Liver (tissue), 9 donors: ENCODE results near the gene SCYL3. TPM values are rescaled to one million over a fixed set of nuclear protein-coding genes. Genes with fewer than 3 reads are reported as not detected.

Experiments used
- DNase-seq: peaks from one replicate; pipeline ENCODE4 v3.0.0-alpha.2; 2017; ENCODE audit warnings: low spot score
- H3K27ac ChIP-seq, 2 donors: one replicate each; pipeline ENCODE4 v1.7.0; 2013; ENCODE audit warnings: inconsistent platforms in 2 of 2, low read length in 2 of 2, control low read depth in 1 of 2, low read depth in 1 of 2, mild to moderate bottlenecking in 1 of 2
- H3K27me3 ChIP-seq, 4 donors: one replicate each; pipeline versions ENCODE4 v1.6.1 to v1.7.0; 2013; ENCODE audit warnings: low read length in 3 of 4, inconsistent platforms in 1 of 4, mild to moderate bottlenecking in 1 of 4, moderate library complexity in 1 of 4; ENCODE audit not compliant: control insufficient read depth in 4 of 4, insufficient read depth in 4 of 4
- H3K36me3 ChIP-seq, 4 donors: one replicate each; pipeline versions ENCODE4 v1.6.1 to v1.7.0; 2013; ENCODE audit warnings: low read length in 3 of 4, mild to moderate bottlenecking in 3 of 4, low read depth in 1 of 4, moderate library complexity in 1 of 4; ENCODE audit not compliant: control insufficient read depth in 4 of 4, insufficient read depth in 3 of 4
- H3K4me1 ChIP-seq, 4 donors: one replicate each; pipeline versions ENCODE4 v1.6.1 to v1.7.0; 2013; ENCODE audit warnings: low read length in 3 of 4, mild to moderate bottlenecking in 3 of 4, moderate library complexity in 1 of 4; ENCODE audit not compliant: control insufficient read depth in 4 of 4, insufficient read depth in 4 of 4
- H3K4me3 ChIP-seq, 3 donors: one replicate each; pipeline versions ENCODE4 v1.6.1 to v1.7.0; 2013; ENCODE audit warnings: low read length in 3 of 3, control low read depth in 1 of 3, low read depth in 1 of 3, mild to moderate bottlenecking in 1 of 3
- H3K9ac ChIP-seq, 2 donors: one replicate each; pipeline ENCODE4 v1.7.0; 2013; ENCODE audit warnings: low read length in 2 of 2, mild to moderate bottlenecking in 2 of 2, moderate library complexity in 2 of 2, control low read depth in 1 of 2, low read depth in 1 of 2
- H3K9me3 ChIP-seq, 4 donors: one replicate each; pipeline versions ENCODE4 v1.6.1 to v1.7.0; 2013; ENCODE audit warnings: low read length in 3 of 4; ENCODE audit not compliant: control insufficient read depth in 4 of 4
- ATF3 ChIP-seq: IDR thresholded peaks from 2 replicates; pipeline ENCODE4 v1.6.1; 2016; ENCODE audit warnings: antibody characterized with exemption
- EGR1 ChIP-seq, 2 donors: IDR thresholded peaks; 2 replicates each; pipeline ENCODE4 v1.6.1; 2016 to 2018; ENCODE audit warnings: antibody characterized with exemption in 2 of 2, low read depth in 2 of 2
- FOXA1 ChIP-seq: IDR thresholded peaks from 2 replicates; pipeline ENCODE4 v1.6.1; 2016; ENCODE audit warnings: antibody characterized with exemption
- FOXA2 ChIP-seq: IDR thresholded peaks from 2 replicates; pipeline ENCODE4 v1.6.1; 2016; ENCODE audit warnings: antibody characterized with exemption
- GABPA ChIP-seq, 2 donors: IDR thresholded peaks in 1 of 2; conservative IDR thresholded peaks in 1 of 2; 2 replicates each; pipeline ENCODE4 v1.6.1; 2016; ENCODE audit warnings: antibody characterized with exemption in 2 of 2, mild to moderate bottlenecking in 1 of 2, moderate library complexity in 1 of 2
- HNF4A ChIP-seq, 2 donors: conservative IDR thresholded peaks; 2 replicates each; pipeline ENCODE4 v1.6.1; 2016; ENCODE audit warnings: antibody characterized with exemption in 2 of 2, mild to moderate bottlenecking in 2 of 2
- HNF4G ChIP-seq: IDR thresholded peaks from 2 replicates; pipeline ENCODE4 v1.6.1; 2016; ENCODE audit warnings: antibody characterized with exemption
- JUND ChIP-seq, 2 donors: IDR thresholded peaks; 2 replicates each; pipeline ENCODE4 v1.6.1; 2016; ENCODE audit warnings: antibody characterized with exemption in 2 of 2
- NR2F2 ChIP-seq: IDR thresholded peaks from 2 replicates; pipeline ENCODE4 v1.6.1; 2016; ENCODE audit warnings: antibody characterized with exemption
- RAD21 ChIP-seq, 2 donors: IDR thresholded peaks; 2 replicates each; pipeline ENCODE4 v1.6.1; 2016; ENCODE audit warnings: antibody characterized with exemption in 2 of 2, mild to moderate bottlenecking in 2 of 2
- RXRA ChIP-seq, 2 donors: IDR thresholded peaks; 2 replicates each; pipeline ENCODE4 v1.6.1; 2017 to 2018; ENCODE audit warnings: antibody characterized with exemption in 2 of 2, mild to moderate bottlenecking in 1 of 2
- SP1 ChIP-seq: IDR thresholded peaks from 2 replicates; pipeline ENCODE4 v1.6.1; 2018; ENCODE audit warnings: antibody characterized with exemption, mild to moderate bottlenecking
- TAF1 ChIP-seq: conservative IDR thresholded peaks from 2 replicates; pipeline ENCODE4 v1.6.1; 2016; ENCODE audit warnings: antibody characterized with exemption, mild to moderate bottlenecking
- YY1 ChIP-seq: IDR thresholded peaks from 2 replicates; pipeline ENCODE4 v1.6.1; 2016; ENCODE audit warnings: antibody characterized with exemption, mild to moderate bottlenecking
- ZBTB33 ChIP-seq: IDR thresholded peaks from 2 replicates; pipeline ENCODE4 v1.6.1; 2016; ENCODE audit warnings: antibody characterized with exemption
- WGBS: extraction: QIAGEN DNeasy Blood & Tissue Kit; methylation state at CpG from one replicate; pipeline ENCODE4 v1.1.7; 2013; 5-methylcytosine and 5-hydroxymethylcytosine counted together
- polyA plus RNA-seq, 2 donors: library from polyadenylated mRNA; stranded (reverse) in 1 of 2; unstranded in 1 of 2; fragments of 200-250 nt in 1 of 2; fragments of >200 nt in 1 of 2; fragmentation: Nextera tagmentation in 1 of 2; extraction: Ambion mirVana in 1 of 2; gene quantifications; one replicate each; pipeline versions ENCODE4 v1.2.1 to v1.2.3, GENCODE V29; 2013 to 2015
- total RNA-seq, 2 donors: library from RNA; depleted of rRNA; stranded (reverse); fragments of >200 nt; gene quantifications; one replicate each; pipeline ENCODE4 v1.2.3, GENCODE V29; 2014
- TF ChIP-seq, protein P1 (sequence below): IDR thresholded peaks from 2 replicates; pipeline ENCODE4 v1.6.1; 2016; ENCODE audit warnings: antibody characterized with exemption, mild to moderate bottlenecking
- TF ChIP-seq, protein P2 (sequence below): fragments of 150-350 bp; IDR thresholded peaks from 2 replicates; pipeline ENCODE4 v1.5.1; 2017; ENCODE audit warnings: improper control_type of control experiment, low read depth, low read length; ENCODE audit not compliant: missing input control
- TF ChIP-seq, protein P3 (sequence below): IDR thresholded peaks from 2 replicates; pipeline ENCODE4 v1.6.1; 2016; ENCODE audit warnings: antibody characterized with exemption
- donor health status: healthy.
- donor health status: healthy.
- donor health status: healthy.
- donor health status: healthy.
- donor health status: healthy.

The SCYL3 gene
- total and polyA plus RNA-seq, 4 donors = 4.0 to 12.2 (median 6.1) TPM

GRCh38 chr1:169878498-169878897, 15.2 kb downstream of the SCYL3 start:
- no peak overlapping the region for H3K27ac ChIP-seq
- no peak for DNase-seq

More at GRCh38 chr1:169878498-169878897, 15.2 kb downstream of the SCYL3 start:
- H3K4me1 ChIP-seq = peaks cover 3 to 15% (median 8%) of the 10 kb centered on the region in 4 donors
- H3K4me3 ChIP-seq = no peak overlapping the region
- H3K27me3 ChIP-seq = no peaks in the 10 kb centered on the region
- WGBS = 95% methylated on average over 4 of the region's 4 CpGs
- H3K9ac ChIP-seq = no peak overlapping the region
- TF ChIP-seq, protein P1, sequence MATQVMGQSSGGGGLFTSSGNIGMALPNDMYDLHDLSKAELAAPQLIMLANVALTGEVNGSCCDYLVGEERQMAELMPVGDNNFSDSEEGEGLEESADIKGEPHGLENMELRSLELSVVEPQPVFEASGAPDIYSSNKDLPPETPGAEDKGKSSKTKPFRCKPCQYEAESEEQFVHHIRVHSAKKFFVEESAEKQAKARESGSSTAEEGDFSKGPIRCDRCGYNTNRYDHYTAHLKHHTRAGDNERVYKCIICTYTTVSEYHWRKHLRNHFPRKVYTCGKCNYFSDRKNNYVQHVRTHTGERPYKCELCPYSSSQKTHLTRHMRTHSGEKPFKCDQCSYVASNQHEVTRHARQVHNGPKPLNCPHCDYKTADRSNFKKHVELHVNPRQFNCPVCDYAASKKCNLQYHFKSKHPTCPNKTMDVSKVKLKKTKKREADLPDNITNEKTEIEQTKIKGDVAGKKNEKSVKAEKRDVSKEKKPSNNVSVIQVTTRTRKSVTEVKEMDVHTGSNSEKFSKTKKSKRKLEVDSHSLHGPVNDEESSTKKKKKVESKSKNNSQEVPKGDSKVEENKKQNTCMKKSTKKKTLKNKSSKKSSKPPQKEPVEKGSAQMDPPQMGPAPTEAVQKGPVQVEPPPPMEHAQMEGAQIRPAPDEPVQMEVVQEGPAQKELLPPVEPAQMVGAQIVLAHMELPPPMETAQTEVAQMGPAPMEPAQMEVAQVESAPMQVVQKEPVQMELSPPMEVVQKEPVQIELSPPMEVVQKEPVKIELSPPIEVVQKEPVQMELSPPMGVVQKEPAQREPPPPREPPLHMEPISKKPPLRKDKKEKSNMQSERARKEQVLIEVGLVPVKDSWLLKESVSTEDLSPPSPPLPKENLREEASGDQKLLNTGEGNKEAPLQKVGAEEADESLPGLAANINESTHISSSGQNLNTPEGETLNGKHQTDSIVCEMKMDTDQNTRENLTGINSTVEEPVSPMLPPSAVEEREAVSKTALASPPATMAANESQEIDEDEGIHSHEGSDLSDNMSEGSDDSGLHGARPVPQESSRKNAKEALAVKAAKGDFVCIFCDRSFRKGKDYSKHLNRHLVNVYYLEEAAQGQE = no peak
- TF ChIP-seq RXRA (IDR thresholded peaks at IDR 0.05) = no peak
- no peak for TF ChIP-seq RAD21 (IDR thresholded peaks at IDR 0.05)
- no peak for TF ChIP-seq TAF1
- no peak for TF ChIP-seq NR2F2
- no peak for TF ChIP-seq SP1
- TF ChIP-seq EGR1 (IDR thresholded peaks at IDR 0.05; ENCODE audit: low read depth in 2 of 2) = no peak
- TF ChIP-seq JUND (IDR thresholded peaks at IDR 0.05) = no peak
- TF ChIP-seq ATF3 = no peak
- TF ChIP-seq GABPA (IDR thresholded peaks at IDR 0.05 in 1 of 2, conservative IDR thresholded peaks at IDR 0.05 in 1 of 2) = no peak
- no peak for TF ChIP-seq FOXA1
- TF ChIP-seq HNF4A (conservative IDR thresholded peaks at IDR 0.05) = no peak
- TF ChIP-seq FOXA2 = no peak
- TF ChIP-seq ZBTB33 = no peak
- TF ChIP-seq, protein P2, sequence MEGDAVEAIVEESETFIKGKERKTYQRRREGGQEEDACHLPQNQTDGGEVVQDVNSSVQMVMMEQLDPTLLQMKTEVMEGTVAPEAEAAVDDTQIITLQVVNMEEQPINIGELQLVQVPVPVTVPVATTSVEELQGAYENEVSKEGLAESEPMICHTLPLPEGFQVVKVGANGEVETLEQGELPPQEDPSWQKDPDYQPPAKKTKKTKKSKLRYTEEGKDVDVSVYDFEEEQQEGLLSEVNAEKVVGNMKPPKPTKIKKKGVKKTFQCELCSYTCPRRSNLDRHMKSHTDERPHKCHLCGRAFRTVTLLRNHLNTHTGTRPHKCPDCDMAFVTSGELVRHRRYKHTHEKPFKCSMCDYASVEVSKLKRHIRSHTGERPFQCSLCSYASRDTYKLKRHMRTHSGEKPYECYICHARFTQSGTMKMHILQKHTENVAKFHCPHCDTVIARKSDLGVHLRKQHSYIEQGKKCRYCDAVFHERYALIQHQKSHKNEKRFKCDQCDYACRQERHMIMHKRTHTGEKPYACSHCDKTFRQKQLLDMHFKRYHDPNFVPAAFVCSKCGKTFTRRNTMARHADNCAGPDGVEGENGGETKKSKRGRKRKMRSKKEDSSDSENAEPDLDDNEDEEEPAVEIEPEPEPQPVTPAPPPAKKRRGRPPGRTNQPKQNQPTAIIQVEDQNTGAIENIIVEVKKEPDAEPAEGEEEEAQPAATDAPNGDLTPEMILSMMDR = no peak
- TF ChIP-seq, protein P3, sequence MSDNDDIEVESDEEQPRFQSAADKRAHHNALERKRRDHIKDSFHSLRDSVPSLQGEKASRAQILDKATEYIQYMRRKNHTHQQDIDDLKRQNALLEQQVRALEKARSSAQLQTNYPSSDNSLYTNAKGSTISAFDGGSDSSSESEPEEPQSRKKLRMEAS = no peak
- TF ChIP-seq YY1 = no peak
- no peak for TF ChIP-seq HNF4G
- H3K36me3 ChIP-seq = peaks cover 4 to 39% (median 22%) of the 10 kb centered on the region in 4 donors
- H3K9me3 ChIP-seq = no peaks in the 10 kb centered on the region
